Activated T-cell treated with anti-CD3 and anti-CD28 coated beads, Interleukin-2, amount 50 U/mL, for 72 hours (primary cell): ENCODE data around the gene ATXN1. TPM values are rescaled to one million over a fixed set of nuclear protein-coding genes. Genes with fewer than 3 reads are reported as not detected.
"Not testable (repeated sequence)": the region's sequence is repeated elsewhere in the genome, so short reads cannot be mapped to it uniquely, and the experiment has no call there.

Experiments
- ATAC-seq, 2 donors: fragments of 150-1000 bp; cut with Tn5 transposase; replicated peaks in 1 of 2; 2 replicates each; pipeline ENCODE4 v1.10.0; 2021; ENCODE audit warnings: moderate library complexity in 2 of 2, mild to moderate bottlenecking in 1 of 2
- DNase-seq, 2 donors: peaks; one replicate each; pipeline ENCODE4 v3.0.0; 2021 to 2022; ENCODE audit warnings: mixed read lengths in 1 of 2
- H3K27ac Mint-ChIP-seq: one replicate; pipeline ENCODE4 v1.8.0; 2022; ENCODE audit warnings: mild to moderate bottlenecking, moderate library complexity, mixed read lengths
- H3K27me3 Mint-ChIP-seq: one replicate; pipeline ENCODE4 v1.8.0; 2022; ENCODE audit warnings: low read depth, mixed read lengths
- H3K36me3 Mint-ChIP-seq, 2 donors: one replicate each; pipeline ENCODE4 v1.8.0; 2022; ENCODE audit warnings: mixed read lengths in 2 of 2, mild to moderate bottlenecking in 1 of 2; ENCODE audit not compliant: insufficient read depth in 2 of 2
- H3K4me1 Mint-ChIP-seq: one replicate; pipeline ENCODE4 v1.8.0; 2022; ENCODE audit warnings: low read depth, mixed read lengths
- H3K4me3 Mint-ChIP-seq, 2 donors: one replicate each; pipeline ENCODE4 v1.8.0; 2022; ENCODE audit warnings: mild to moderate bottlenecking in 2 of 2, mixed read lengths in 2 of 2, moderate library complexity in 2 of 2
- H3K9me3 Mint-ChIP-seq, 2 donors: one replicate each; pipeline ENCODE4 v1.8.0; 2022; ENCODE audit warnings: mixed read lengths in 2 of 2
- total RNA-seq, 2 donors: library from RNA; stranded (reverse); gene quantifications; one replicate each; pipeline ENCODE4 v1.2.3, GENCODE V29; 2022

Gene ATXN1
- total RNA-seq, 2 donors from 2014 or later = 46.5 to 65.1 TPM

DNA sequence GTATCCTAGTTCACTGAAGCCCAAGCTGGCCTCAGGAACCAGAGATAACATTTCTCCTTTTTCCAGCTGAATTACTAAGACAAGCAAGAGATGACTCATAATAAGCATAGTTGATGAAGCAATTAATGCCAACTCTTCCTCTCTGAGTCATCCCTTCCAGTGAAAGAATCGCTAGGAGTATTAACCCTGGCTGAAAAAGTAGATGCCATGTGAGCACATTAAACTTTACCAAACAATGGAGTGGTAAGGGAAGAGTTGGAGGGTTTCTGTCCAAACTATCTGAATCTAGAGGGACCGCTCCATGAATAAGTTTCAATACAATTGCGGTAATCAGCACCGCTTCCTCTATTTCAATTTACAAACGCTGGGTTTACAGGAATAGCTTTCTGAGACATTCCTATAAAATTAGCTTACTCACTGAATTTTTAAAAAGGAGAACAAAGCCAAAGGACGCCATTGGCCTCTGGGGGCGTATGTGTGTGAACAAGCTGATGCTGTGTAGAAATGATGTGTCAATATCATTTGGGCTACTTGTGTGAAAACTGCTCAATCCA is 48.3 kb downstream of the ATXN1 start:
- ATAC-seq (peak; percentile 54 to 56), DNase-seq (no peak)
- Mint-ChIP-seq H3K27ac (peak overlapping the region; percentile 69), H3K4me3 (peak overlapping the region; percentile 87 to 89), H3K4me1 (peaks cover 62% of the 10 kb centered on the region), H3K36me3 (peaks cover 0 to 3% of the 10 kb centered on the region in 2 donors), H3K9me3 (no peaks in the 10 kb centered on the region), H3K27me3 (no peaks in the 10 kb centered on the region)

DNA sequence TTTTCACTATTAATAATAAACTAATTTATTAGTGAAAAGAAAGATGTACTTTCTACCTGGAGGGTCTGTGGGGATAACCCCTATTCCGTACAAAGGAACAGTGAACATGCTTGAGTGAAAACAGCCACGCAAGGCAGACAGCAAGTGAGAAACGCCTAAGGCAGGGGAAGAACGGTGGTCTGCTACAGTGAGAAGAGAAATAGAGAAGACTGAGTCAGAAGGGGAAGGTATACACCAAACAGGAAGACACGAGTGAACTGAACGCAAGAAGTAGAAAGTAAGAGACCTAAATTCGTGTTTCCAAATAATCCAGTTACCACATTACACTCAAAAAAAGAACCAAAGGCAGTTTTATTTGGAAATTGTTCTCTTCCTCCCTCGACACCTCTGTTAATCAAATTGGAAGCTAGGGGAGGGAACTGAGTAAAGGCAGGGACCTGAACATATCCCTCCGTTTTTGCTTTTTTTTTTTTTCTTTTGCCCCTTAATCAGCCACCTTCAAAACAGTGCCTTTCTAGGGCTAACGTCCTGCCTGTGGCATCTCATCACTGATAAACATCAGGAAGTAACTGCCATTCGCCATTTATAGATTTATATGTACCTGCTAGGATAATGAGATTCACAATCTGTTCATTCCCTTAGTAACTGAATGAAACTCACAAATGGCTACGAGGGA is 48.9 kb downstream of the ATXN1 start:
- H3K4me1 Mint-ChIP-seq = peaks cover 68% of the 10 kb centered on the region
- ATAC-seq (peak; percentile 85 to 92), DNase-seq (peak; percentile 58 to 68)
- no peaks in the 10 kb centered on the region for H3K9me3 Mint-ChIP-seq
- no peaks in the 10 kb centered on the region for H3K27me3 Mint-ChIP-seq
- H3K27ac Mint-ChIP-seq = peak overlapping the region; percentile 69
- peaks cover 0 to 3% of the 10 kb centered on the region in 2 donors for H3K36me3 Mint-ChIP-seq
- H3K4me3 Mint-ChIP-seq = peak overlapping the region; percentile 87 to 89

DNA sequence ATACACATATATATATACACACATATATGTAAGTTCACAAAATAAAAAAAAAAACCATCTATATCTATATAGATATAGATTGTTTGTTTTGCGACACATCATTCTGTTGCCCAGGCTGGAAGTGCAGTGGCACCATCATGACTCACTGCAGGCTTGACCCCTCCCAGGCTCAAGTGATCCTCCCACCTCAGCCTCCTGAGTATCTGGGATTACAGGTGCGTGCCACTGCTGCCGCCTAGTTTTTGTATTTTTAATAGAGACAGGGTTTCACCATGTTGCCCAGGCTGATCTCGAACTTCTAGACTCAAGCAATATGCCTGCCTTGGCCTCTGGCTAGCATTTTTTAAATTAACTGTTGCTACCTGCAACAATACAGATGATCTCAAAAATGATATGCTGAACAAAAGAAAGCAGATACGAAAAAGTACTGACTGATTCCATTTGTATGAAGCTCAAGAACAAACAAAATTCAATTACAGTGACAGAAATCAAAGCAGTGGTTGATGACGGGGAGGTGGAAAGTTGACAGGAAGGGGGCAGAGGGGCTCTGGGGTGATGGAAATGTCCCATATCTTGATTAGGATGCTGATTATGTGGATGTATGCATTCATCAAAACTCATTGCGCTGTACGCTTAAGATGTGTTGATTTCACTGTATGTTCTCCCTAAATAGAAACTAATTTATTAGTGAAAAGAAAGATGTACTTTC is 49.6 kb downstream of the ATXN1 start:
- H3K27ac Mint-ChIP-seq = peak overlapping the region; percentile 93
- peak overlapping the region; percentile 87 to 89 for H3K4me3 Mint-ChIP-seq
- H3K36me3 Mint-ChIP-seq = peaks cover 0 to 5% of the 10 kb centered on the region in 2 donors
- H3K9me3 Mint-ChIP-seq = no peaks in the 10 kb centered on the region
- H3K4me1 Mint-ChIP-seq = peaks cover 73% of the 10 kb centered on the region
- no peak for DNase-seq
- ATAC-seq = peak; percentile 10 to 56
- no peaks in the 10 kb centered on the region for H3K27me3 Mint-ChIP-seq

DNA sequence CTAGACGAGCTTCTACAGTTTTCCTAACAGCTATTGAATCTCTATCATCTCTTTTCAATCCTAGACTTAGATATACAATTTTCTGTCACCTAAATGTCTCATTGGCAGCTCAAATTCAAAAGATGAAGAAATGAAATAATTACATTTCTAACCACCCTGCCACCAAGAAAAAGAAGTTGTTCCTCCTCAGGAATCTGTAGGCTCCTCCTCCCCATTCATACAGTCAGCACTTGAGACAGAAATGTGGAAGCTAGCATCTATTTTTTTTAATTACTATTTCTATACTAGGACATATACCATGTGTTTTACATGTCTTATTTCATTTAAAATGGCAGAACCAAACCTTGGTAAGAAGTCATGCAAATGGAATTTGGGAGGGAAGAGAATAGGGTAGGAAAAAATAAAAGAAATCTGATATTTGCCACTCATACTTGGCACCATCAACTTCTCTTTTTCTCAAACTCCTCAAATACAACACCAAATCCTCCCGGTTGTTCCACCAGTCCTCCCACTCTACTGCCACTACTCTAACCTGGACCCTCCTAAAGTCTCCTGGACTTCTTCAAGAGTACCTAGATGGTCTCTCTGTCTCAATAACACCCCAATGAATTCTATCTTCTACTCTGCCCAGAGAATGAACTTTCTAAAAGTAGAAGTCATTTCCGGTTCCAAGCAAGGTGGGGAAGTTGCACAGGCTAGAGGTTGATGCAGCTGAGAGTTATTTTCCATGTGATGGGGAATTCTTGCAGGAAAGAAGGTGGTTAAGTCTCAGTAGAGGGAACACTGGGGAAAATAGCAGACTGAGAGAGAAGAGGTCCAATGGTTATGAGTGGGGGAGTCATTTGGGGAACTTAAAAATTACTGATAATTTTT is 54.1 kb downstream of the ATXN1 start:
- peaks cover 66% of the 10 kb centered on the region for H3K4me1 Mint-ChIP-seq
- peak overlapping the region in 1 of 2 donors; percentile 47 for H3K4me3 Mint-ChIP-seq
- ATAC-seq = no peak
- no peaks in the 10 kb centered on the region for H3K27me3 Mint-ChIP-seq
- H3K36me3 Mint-ChIP-seq = peaks cover 3% of the 10 kb centered on the region in 2 donors
- peak overlapping the region; percentile 49 for H3K27ac Mint-ChIP-seq
- no peak for DNase-seq
- H3K9me3 Mint-ChIP-seq = no peaks in the 10 kb centered on the region

- H3K4me1 Mint-ChIP-seq = peaks cover 62% of the 10 kb centered on the region
- H3K36me3 Mint-ChIP-seq, H3K27ac Mint-ChIP-seq, ATAC-seq, H3K9me3 Mint-ChIP-seq, H3K27me3 Mint-ChIP-seq, DNase-seq: not testable (repeated sequence)
- H3K4me3 Mint-ChIP-seq = peak overlapping the region in 1 of 2 donors; percentile 46
These were observed 54.8 kb downstream of the ATXN1 start for GRCh38 chr6:16706491-16706890.

GRCh38 chr6:16706029-16706428 is 55.2 kb downstream of the ATXN1 start:
- Mint-ChIP-seq H3K27me3 (no peaks in the 10 kb centered on the region), H3K4me3 (peak overlapping the region; percentile 16 to 46), H3K4me1 (peaks cover 64% of the 10 kb centered on the region)

GRCh38 chr6:16705081-16705993 is 55.9 kb downstream of the ATXN1 start:
- DNase-seq (no peak), ATAC-seq (no peak)
- Mint-ChIP-seq H3K27ac (peak overlapping the region; percentile 18), H3K4me1 (peaks cover 67% of the 10 kb centered on the region), H3K9me3 (no peaks in the 10 kb centered on the region), H3K27me3 (no peaks in the 10 kb centered on the region), H3K4me3 (peak overlapping the region; percentile 81 to 89), H3K36me3 (peaks cover 5 to 7% of the 10 kb centered on the region in 2 donors)

More at GRCh38 chr6:16706029-16706428, 55.2 kb downstream of the ATXN1 start:
- peaks cover 5 to 7% of the 10 kb centered on the region in 2 donors for H3K36me3 Mint-ChIP-seq
- no peaks in the 10 kb centered on the region for H3K9me3 Mint-ChIP-seq
- ATAC-seq = peak; percentile 30 to 54
- H3K27ac Mint-ChIP-seq = peak overlapping the region; percentile 18
- no peak for DNase-seq

DNA sequence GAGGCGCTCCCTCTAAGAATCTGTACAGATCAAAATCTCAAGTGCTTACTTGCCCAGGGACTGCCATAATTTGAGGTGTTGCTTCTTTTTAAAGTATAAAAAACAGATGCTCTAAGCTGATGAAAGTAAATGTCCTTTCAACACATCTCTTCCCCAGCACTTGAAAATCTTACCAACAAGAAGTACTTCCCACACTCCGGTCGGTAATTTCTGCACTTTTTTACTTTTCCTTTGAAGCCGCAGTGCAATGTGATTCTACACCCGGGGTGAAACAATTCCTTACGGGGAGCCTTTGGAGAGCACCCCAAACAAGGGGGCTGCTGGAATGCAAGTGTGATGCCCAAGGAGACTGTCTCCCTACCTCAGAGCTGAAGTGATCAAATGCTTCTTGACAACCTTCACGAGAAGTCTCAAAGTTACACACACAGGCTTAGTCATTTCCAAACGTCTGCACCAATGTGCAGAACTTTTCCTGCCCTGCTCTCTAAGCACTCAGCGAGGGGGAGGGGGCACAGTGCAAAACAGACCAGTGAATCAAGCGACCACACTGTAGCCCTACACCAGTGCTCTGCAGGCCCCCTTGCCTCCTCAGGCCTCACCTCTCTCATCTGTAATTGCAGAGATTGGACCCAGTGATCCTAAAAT is 56.7 kb downstream of the ATXN1 start:
- peak; percentile 72 to 82 for DNase-seq
- peaks cover 75% of the 10 kb centered on the region for H3K4me1 Mint-ChIP-seq

DNA sequence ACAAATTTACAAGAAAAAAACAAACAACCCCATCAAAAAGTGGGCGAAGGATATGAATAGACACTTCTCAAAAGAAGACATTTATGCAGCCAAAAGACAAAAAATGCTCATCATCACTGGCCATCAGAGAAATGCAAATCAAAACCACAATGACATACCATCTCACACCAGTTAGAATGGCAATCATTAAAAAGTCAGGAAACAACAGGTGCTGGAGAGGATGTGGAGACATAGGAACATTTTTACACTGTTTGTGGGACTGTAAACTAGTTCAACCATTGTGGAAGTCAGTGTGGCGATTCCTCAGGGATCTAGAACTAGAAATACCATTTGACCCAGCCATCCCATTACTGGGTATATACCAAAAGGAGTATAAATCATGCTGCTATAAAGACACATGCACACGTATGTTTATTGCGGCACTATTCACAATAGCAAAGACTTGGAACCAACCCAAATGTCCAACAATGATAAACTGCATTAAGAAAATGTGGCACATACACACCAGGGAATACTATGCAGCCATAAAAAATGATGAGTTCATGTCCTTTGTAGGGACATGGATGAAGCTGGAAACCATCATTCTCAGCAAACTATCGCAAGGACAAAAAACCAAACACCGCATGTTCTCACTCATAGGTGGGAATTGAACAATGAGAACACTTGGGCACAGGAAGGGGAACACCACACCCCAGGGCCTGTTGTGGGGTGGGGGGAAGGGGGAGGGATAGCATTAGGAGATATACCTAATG is 58.5 kb downstream of the ATXN1 start:
- peaks cover 84% of the 10 kb centered on the region for H3K4me1 Mint-ChIP-seq
- not testable (repeated sequence) for H3K9me3 Mint-ChIP-seq, H3K36me3 Mint-ChIP-seq

More for the DNA sequence above, 56.7 kb downstream of the ATXN1 start:
- peak overlapping the region; percentile 75 for H3K27ac Mint-ChIP-seq
- peak overlapping the region; percentile 81 to 89 for H3K4me3 Mint-ChIP-seq
- H3K36me3 Mint-ChIP-seq = peaks cover 5 to 7% of the 10 kb centered on the region in 2 donors
- no peaks in the 10 kb centered on the region for H3K9me3 Mint-ChIP-seq
- H3K27me3 Mint-ChIP-seq = no peaks in the 10 kb centered on the region
- ATAC-seq = peak; percentile 89 to 93

DNA sequence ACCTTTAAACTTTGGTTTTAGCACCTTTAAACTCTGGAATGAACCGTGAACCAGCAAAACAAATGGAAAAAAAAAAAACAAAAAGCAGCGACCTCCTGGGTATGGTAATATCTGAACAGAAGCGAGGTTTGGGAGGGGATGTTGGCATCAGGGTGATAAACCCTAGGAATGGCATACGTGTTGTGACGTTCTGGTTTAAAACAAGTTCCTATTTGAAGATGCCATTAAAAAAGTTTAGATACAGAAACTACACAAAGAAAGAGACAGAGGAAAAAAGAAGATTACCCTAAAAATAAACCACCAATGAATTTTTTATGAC is 60.4 kb downstream of the ATXN1 start:
- ATAC-seq (no peak), DNase-seq (no peak)
- H3K4me3 Mint-ChIP-seq = peak overlapping the region; percentile 84 to 96
- no peaks in the 10 kb centered on the region for H3K9me3 Mint-ChIP-seq
- peaks cover 5 to 11% of the 10 kb centered on the region in 2 donors for H3K36me3 Mint-ChIP-seq
- no peaks in the 10 kb centered on the region for H3K27me3 Mint-ChIP-seq
- H3K27ac Mint-ChIP-seq = peak overlapping the region; percentile 97
- H3K4me1 Mint-ChIP-seq = peaks cover 82% of the 10 kb centered on the region

More for the DNA sequence above, 58.5 kb downstream of the ATXN1 start:
- not testable (repeated sequence) for DNase-seq, H3K27ac Mint-ChIP-seq, H3K27me3 Mint-ChIP-seq, H3K4me3 Mint-ChIP-seq, ATAC-seq
